KMS-11 (cell line): ENCODE results near the gene OGFOD3.
"Not testable (repeated sequence)": the region's sequence is repeated elsewhere in the genome, so short reads cannot be mapped to it uniquely, and the experiment has no call there.

Experiments
- H2AFZ ChIP-seq: fragments of 200-600 bp; sonication (generic); 2 replicates; pipeline ENCODE4 v1.6.1; 2016; ENCODE audit warnings: antibody characterized with exemption, mixed run types, low read depth
- H3K27ac ChIP-seq: fragments of 200-600 bp; sonication (generic); 2 replicates; pipeline ENCODE4 v1.6.1; 2016; ENCODE audit warnings: mild to moderate bottlenecking, mixed run types
- H3K27me3 ChIP-seq: fragments of 200-600 bp; sonication (generic); 2 replicates; pipeline ENCODE4 v1.6.1; 2017; ENCODE audit warnings: mild to moderate bottlenecking, low read depth, mixed run types, moderate library complexity; ENCODE audit not compliant: insufficient read depth
- H3K36me3 ChIP-seq: fragments of 200-600 bp; sonication (generic); 2 replicates; pipeline ENCODE4 v1.6.1; 2017; ENCODE audit warnings: mild to moderate bottlenecking, mixed run types; ENCODE audit not compliant: insufficient read depth
- H3K4me1 ChIP-seq: fragments of 200-600 bp; sonication (generic); 2 replicates; pipeline ENCODE4 v1.6.1; 2016; ENCODE audit warnings: mild to moderate bottlenecking, low read depth, mixed run types; ENCODE audit not compliant: poor library complexity, severe bottlenecking
- H3K4me2 ChIP-seq: fragments of 200-600 bp; sonication (generic); 2 replicates; pipeline ENCODE4 v1.7.0; 2016; ENCODE audit warnings: mild to moderate bottlenecking, mixed run types
- H3K4me3 ChIP-seq: fragments of 200-600 bp; sonication (generic); IDR thresholded peaks from 2 replicates; pipeline ENCODE4 v1.6.1; 2017; ENCODE audit warnings: low read depth, low read length, mixed read lengths; ENCODE audit not compliant: insufficient read depth
- H3K79me2 ChIP-seq: fragments of 200-600 bp; sonication (generic); 2 replicates; pipeline ENCODE4 v1.6.1; 2016; ENCODE audit warnings: low read depth, mixed run types; ENCODE audit not compliant: insufficient read depth
- H3K9ac ChIP-seq: fragments of 200-600 bp; sonication (generic); 2 replicates; pipeline ENCODE4 v1.6.1; 2016; ENCODE audit warnings: mild to moderate bottlenecking, mixed run types
- H4K20me1 ChIP-seq: fragments of 200-600 bp; sonication (generic); 2 replicates; pipeline ENCODE4 v1.6.1; 2016; ENCODE audit warnings: mild to moderate bottlenecking, mixed run types; ENCODE audit not compliant: insufficient read depth
- CTCF ChIP-seq: fragments of 200-600 bp; sonication (generic); conservative IDR thresholded peaks from 2 replicates; pipeline ENCODE4 v1.6.1; 2017; ENCODE audit warnings: low read depth, mild to moderate bottlenecking, antibody characterized with exemption, low read length, moderate library complexity, mixed read lengths

OGFOD3 gene

DNA sequence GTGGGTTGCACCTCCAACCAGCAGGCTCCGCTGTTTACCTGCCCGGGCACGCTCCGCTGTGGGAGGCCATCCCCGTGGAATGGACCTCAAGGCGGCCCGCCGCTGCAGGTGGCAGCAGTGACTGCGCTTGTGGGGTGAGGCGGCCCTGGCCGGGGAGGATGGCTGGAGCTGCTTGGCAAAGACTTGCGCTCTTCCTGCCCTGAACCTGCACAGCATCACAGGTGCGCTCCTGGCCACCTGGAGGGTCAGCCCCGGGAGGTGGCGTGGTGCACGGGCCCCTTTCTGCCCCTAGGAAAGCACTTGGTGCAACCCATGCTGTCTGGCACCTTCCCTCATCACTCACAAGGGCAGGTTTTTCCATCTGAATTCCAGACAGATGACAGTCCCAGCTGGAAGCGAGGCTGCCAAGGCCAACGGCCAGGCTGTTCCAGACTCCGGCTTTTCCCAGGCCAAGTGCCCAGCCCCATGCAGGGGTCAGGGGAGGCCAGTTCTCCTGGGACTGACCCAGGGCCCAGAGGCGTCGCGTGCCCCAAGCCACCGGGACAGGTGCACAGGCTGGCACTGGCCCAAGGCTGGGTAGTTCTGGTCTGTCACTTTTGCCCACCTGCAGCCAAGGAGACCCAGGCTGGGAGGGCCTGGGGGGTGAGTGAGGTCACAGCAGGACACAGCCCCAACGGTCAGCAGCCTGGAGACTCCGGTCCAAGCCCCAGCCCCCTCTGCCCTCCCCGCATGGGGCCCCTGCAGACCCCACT lies 33.5 kb downstream of the OGFOD3 start:
- H3K27ac ChIP-seq, result no peak overlapping the region
- H3K27me3 ChIP-seq, result no peaks in the 10 kb centered on the region
- H4K20me1 ChIP-seq, result no peaks in the 10 kb centered on the region
- H3K9ac ChIP-seq, result no peak overlapping the region
- H3K4me2 ChIP-seq, result peak overlapping the region; percentile 39; the same call in 1 of the 2 replicates
- H3K36me3 ChIP-seq, result no peaks in the 10 kb centered on the region
- H2AFZ ChIP-seq, result no peak overlapping the region
- H3K79me2 ChIP-seq, result no peaks in the 10 kb centered on the region
- no peak for TF ChIP-seq CTCF
- H3K4me1 ChIP-seq, result peaks cover 31% of the 10 kb centered on the region
- H3K4me3 ChIP-seq, result no peak overlapping the region

DNA sequence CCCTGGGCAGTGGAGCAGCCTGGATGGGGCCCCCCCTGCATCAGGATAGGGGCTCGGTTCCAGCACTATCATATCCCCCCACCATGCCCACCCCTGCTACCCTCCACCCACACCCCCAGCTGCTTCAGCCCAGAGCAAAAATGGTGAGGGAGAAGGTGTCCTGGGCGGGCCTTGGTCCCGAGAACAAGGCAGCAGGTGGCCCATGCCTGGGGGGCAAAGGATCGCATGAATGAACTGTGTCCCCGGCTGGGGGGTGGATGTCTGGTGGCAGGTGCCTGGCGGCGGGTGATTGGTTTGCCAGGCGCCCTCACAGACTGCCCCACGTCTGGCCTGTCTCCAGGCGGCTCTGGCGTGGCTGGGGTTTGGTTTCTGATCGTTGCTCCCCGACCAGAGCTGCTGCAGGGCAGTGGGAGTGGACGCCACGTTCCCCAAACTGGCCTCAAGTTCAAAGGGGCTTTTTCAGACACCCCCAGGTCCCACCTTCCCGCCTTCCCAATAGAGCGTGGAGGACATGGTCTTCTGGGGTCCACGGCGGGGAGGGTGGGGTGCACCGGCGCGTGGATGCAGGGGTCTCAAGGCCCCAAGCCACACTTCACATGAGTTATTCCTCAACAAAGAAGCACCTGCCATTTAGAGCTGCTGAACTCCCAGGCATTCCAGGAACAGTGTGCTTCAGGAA lies 34.2 kb downstream of the OGFOD3 start:
- H3K4me3 ChIP-seq, result no peak overlapping the region
- no peak for TF ChIP-seq CTCF
- H3K4me2 ChIP-seq, result no peak overlapping the region
- H3K36me3 ChIP-seq, result no peaks in the 10 kb centered on the region
- H4K20me1 ChIP-seq, result no peaks in the 10 kb centered on the region
- no peak overlapping the region for H2AFZ ChIP-seq
- peaks cover 31% of the 10 kb centered on the region for H3K4me1 ChIP-seq
- H3K9ac ChIP-seq, result no peak overlapping the region
- no peaks in the 10 kb centered on the region for H3K79me2 ChIP-seq
- H3K27me3 ChIP-seq, result no peaks in the 10 kb centered on the region
- H3K27ac ChIP-seq, result no peak overlapping the region

- H3K4me3 ChIP-seq, result no peak overlapping the region
- no peak for TF ChIP-seq CTCF
- no peak overlapping the region for H3K27ac ChIP-seq
- H3K36me3 ChIP-seq, result no peaks in the 10 kb centered on the region
- no peaks in the 10 kb centered on the region for H3K79me2 ChIP-seq
- no peak overlapping the region for H2AFZ ChIP-seq
- no peaks in the 10 kb centered on the region for H3K27me3 ChIP-seq
- peaks cover 31% of the 10 kb centered on the region for H3K4me1 ChIP-seq
- no peak overlapping the region for H3K9ac ChIP-seq
- H4K20me1 ChIP-seq, result no peaks in the 10 kb centered on the region
- no peak overlapping the region for H3K4me2 ChIP-seq
Observed at GRCh38 chr17:82383411-82383810, 35.0 kb downstream of the OGFOD3 start.

- Histone ChIP-seq H3K36me3 (no peaks in the 10 kb centered on the region), H3K79me2 (no peaks in the 10 kb centered on the region), H4K20me1 (no peaks in the 10 kb centered on the region), H3K9ac (no peak overlapping the region), H3K4me2 (no peak overlapping the region), H3K4me1 (peaks cover 31% of the 10 kb centered on the region), H3K27me3 (no peaks in the 10 kb centered on the region), H2AFZ (no peak overlapping the region), H3K4me3 (no peak overlapping the region), H3K27ac (no peak overlapping the region)
- TF ChIP-seq CTCF, result no peak
Observed at GRCh38 chr17:82382933-82383255, 35.5 kb downstream of the OGFOD3 start.

- H3K4me3 ChIP-seq, H3K27me3 ChIP-seq, H2AFZ ChIP-seq, H3K9ac ChIP-seq, H3K4me2 ChIP-seq, H4K20me1 ChIP-seq, H3K36me3 ChIP-seq, H3K27ac ChIP-seq, H3K79me2 ChIP-seq: not testable (repeated sequence)
- peaks cover 31% of the 10 kb centered on the region for H3K4me1 ChIP-seq
Observed at GRCh38 chr17:82382220-82382932, 36.0 kb downstream of the OGFOD3 start.

- not testable (repeated sequence) for H3K4me2 ChIP-seq, H3K36me3 ChIP-seq, H4K20me1 ChIP-seq, H3K79me2 ChIP-seq, H3K9ac ChIP-seq, H3K27me3 ChIP-seq, H2AFZ ChIP-seq, H3K27ac ChIP-seq, H3K4me3 ChIP-seq
- peaks cover 31% of the 10 kb centered on the region for H3K4me1 ChIP-seq
Observed at GRCh38 chr17:82381703-82382009, 36.7 kb downstream of the OGFOD3 start.
